Testis (tissue), 3 donors: Measurements from ENCODE around the gene OPRM1. TPM values are rescaled to one million over a fixed set of nuclear protein-coding genes. Genes with fewer than 3 reads are reported as not detected.

Source experiments
- DNase-seq: peaks from one replicate; pipeline ENCODE4 v3.0.0-alpha.2; 2019
- H3K27ac ChIP-seq, 2 donors: fragments of 200-600 bp; sonication (generic); one replicate each; pipeline ENCODE4 v1.5.1; 2019
- H3K27me3 ChIP-seq: fragments of 200-600 bp; sonication (generic); one replicate; pipeline ENCODE4 v1.5.1; 2019
- H3K36me3 ChIP-seq: fragments of 200-600 bp; sonication (generic); one replicate; pipeline ENCODE4 v1.5.1; 2017; ENCODE audit warnings: low read depth; ENCODE audit errors: missing control alignments
- H3K4me1 ChIP-seq: fragments of 200-600 bp; sonication (generic); one replicate; pipeline ENCODE4 v1.5.1; 2019
- H3K4me3 ChIP-seq, 2 donors: fragments of 200-600 bp; sonication (generic); one replicate each; pipeline ENCODE4 v1.5.1; 2017 to 2019
- H3K9me3 ChIP-seq: fragments of 200-600 bp; sonication (generic); one replicate; pipeline ENCODE4 v1.5.1; 2017
- POLR2A ChIP-seq: fragments of 450-650 bp; IDR thresholded peaks from one replicate; pipeline ENCODE4 v1.6.1; 2017; ENCODE audit warnings: antibody characterized with exemption, mild to moderate bottlenecking, moderate library complexity
- WGBS, 2 donors: methylation state at CpG; one replicate each; pipeline ENCODE4 v1.1.5; 2018; 5-methylcytosine and 5-hydroxymethylcytosine counted together
- intact Hi-C: fragments of 100-400 bp; cut with DNase I; formaldehyde crosslinking; loops from one replicate; pipeline ENCODE4 v1.15.1; 2023; ENCODE audit warnings: low total_unique reads
- polyA plus RNA-seq: library from polyadenylated mRNA; stranded (reverse); fragments of 350-450 nt; fragmentation: Illumina TruSeq; extraction: RNeasy Lipid Tissue Mini Kit (QIAGEN cat#74804); gene quantifications from one replicate; pipeline ENCODE4 v1.2.3, GENCODE V29; 2014; ENCODE audit warnings: low read depth, low replicate concordance; ENCODE audit not compliant: insufficient read depth
- total RNA-seq, 2 donors: library from RNA; depleted of rRNA; stranded (reverse); fragments of >200 nt; gene quantifications; one replicate each; pipeline ENCODE4 v1.2.3, GENCODE V29; 2016
- TF ChIP-seq, protein P1 (sequence below), 3 experiments: fragments of 450-650 bp in 2 of 3; fragments of 200-600 bp in 1 of 3; sonication (generic) in 1 of 3; IDR thresholded peaks; one replicate each; pipeline ENCODE4 v1.5.1; 2016 to 2019; ENCODE audit warnings: antibody characterized with exemption in 3 of 3, mild to moderate bottlenecking in 2 of 3, moderate library complexity in 1 of 3

OPRM1 gene
- total and polyA plus RNA-seq, 3 donors from 2014 or later: 1.1 to 8.7 (median 4.0) TPM

DNA sequence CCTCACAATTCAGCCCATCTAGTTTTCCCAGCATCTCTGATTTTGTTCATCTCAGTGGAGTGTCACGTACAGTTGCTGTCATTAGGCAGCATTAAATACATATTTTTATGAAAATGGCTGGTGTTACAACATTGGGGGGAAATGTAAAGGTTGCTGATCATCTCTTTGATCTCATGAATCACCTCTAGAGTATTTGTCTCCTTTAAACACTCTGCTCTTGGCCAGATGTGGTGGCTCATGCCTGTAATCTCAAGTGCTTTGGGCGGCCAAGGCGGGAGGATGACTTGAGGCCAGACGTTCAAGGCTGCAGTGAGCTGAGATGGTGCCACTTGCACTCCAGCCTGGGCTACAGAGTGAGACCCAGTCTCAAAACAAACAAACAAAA, 189.5 kb downstream of the OPRM1 start:
- no peak overlapping the region for H3K27ac ChIP-seq
- no peaks in the 10 kb centered on the region for H3K27me3 ChIP-seq
- TF ChIP-seq, protein P1, sequence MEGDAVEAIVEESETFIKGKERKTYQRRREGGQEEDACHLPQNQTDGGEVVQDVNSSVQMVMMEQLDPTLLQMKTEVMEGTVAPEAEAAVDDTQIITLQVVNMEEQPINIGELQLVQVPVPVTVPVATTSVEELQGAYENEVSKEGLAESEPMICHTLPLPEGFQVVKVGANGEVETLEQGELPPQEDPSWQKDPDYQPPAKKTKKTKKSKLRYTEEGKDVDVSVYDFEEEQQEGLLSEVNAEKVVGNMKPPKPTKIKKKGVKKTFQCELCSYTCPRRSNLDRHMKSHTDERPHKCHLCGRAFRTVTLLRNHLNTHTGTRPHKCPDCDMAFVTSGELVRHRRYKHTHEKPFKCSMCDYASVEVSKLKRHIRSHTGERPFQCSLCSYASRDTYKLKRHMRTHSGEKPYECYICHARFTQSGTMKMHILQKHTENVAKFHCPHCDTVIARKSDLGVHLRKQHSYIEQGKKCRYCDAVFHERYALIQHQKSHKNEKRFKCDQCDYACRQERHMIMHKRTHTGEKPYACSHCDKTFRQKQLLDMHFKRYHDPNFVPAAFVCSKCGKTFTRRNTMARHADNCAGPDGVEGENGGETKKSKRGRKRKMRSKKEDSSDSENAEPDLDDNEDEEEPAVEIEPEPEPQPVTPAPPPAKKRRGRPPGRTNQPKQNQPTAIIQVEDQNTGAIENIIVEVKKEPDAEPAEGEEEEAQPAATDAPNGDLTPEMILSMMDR (IDR thresholded peaks at IDR 0.05): no peak
- no peak for TF ChIP-seq POLR2A
- no peak overlapping the region for H3K4me3 ChIP-seq
- H3K4me1 ChIP-seq: no peaks in the 10 kb centered on the region
- intact Hi-C loops: no loop called here
- no peaks in the 10 kb centered on the region for H3K9me3 ChIP-seq
- H3K36me3 ChIP-seq: no peaks in the 10 kb centered on the region
- 77 to 93% methylated on average over 4 of the region's 4 CpGs for WGBS, 2 donors
- DNase-seq: no peak

DNA sequence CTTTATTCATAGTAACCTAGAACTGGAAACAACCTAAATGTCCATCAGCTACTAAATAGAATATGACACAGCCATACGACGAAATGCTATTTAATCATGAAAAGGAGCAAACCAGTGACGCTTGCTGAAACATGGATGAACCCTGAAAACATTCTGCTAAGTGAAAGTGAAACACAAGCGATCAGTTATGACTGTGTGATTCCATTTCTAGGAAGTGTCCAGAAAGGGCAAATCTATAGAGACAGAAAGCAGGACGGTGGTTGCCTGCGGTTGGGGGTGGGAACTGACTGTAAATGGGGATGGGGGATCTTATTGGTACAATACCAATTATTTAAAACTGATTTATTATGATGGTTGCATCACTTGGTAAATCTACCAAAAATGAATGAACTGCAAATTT, 190.7 kb downstream of the OPRM1 start:
- Histone ChIP-seq H3K4me3 (no peak overlapping the region), H3K27ac (no peak overlapping the region), H3K36me3 (no peaks in the 10 kb centered on the region), H3K27me3 (no peaks in the 10 kb centered on the region), H3K9me3 (no peaks in the 10 kb centered on the region), H3K4me1 (no peaks in the 10 kb centered on the region)
- WGBS, 2 donors: 73 to 91% methylated on average over 6 of the region's 6 CpGs
- DNase-seq: no peak
- intact Hi-C loops: no loop called here
- TF ChIP-seq, protein P1 (IDR thresholded peaks at IDR 0.05): no peak
- TF ChIP-seq POLR2A: no peak

DNA sequence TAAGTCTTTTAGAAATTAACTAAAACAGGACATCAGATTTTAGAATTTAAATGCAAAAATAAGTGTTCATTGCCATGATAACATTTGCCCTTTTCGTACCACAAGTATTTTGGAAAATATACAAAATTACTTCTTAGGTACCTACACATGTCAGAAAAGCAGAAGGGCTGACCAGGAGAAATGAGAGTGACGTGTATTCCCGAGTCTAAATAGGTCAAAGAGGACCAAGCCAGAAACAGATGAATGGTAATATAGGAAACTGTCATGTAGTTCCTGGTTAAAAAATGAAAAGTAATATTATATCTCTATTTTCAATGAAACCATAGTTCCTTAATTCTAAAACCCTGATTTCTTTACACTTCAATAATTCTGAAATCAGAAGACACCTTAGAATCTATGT, 191.4 kb downstream of the OPRM1 start:
- intact Hi-C loops: no loop called here
- Histone ChIP-seq H3K27ac (no peak overlapping the region), H3K36me3 (no peaks in the 10 kb centered on the region), H3K9me3 (no peaks in the 10 kb centered on the region), H3K4me1 (no peaks in the 10 kb centered on the region), H3K27me3 (no peaks in the 10 kb centered on the region), H3K4me3 (no peak overlapping the region)
- DNase-seq: no peak
- WGBS, 2 donors: 84 to 88% methylated on average over 3 of the region's 3 CpGs
- TF ChIP-seq, protein P1 (IDR thresholded peaks at IDR 0.05): no peak

DNA sequence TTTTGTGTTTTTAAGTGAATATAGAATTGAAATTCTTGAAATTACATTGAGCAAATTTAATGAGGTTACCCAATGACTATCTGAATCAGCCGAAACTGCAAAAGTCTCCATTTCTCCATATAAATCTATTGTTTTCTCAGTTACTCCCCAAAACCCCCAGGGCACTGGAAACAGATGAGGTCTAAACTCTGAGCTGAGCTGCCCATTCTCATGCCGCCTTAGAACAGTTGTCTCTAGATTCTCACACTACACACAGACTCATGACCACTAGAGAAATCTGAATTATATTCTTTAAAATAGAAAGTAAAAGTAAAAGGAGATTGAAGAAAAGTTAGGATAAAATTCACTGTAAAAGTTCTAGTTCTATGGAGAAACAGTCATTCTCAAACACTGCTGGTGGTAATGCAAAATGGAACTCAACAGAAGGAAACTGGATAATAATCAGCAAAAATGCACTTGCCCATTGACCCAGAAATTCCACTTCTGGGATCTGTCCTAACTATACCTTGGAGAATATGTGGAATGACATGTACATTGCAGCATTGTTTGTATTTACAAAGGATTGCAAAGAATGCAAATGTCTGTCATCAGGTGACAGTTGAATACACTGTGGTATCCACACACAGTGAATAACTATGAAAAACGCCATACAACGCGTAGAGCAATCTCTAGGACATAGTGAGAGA, 192.0 kb downstream of the OPRM1 start:
- H3K27me3 ChIP-seq: no peaks in the 10 kb centered on the region
- H3K27ac ChIP-seq: no peak overlapping the region
- no peak for TF ChIP-seq POLR2A
- TF ChIP-seq, protein P1 (IDR thresholded peaks at IDR 0.05): no peak
- no peak overlapping the region for H3K4me3 ChIP-seq
- intact Hi-C loops: no loop called here
- no peaks in the 10 kb centered on the region for H3K36me3 ChIP-seq
- H3K4me1 ChIP-seq: no peaks in the 10 kb centered on the region
- H3K9me3 ChIP-seq: no peaks in the 10 kb centered on the region
- no peak for DNase-seq
- WGBS, 2 donors: 91 to 96% methylated on average over 5 of the region's 5 CpGs
